Lower lobe of right lung (tissue), 2 donors: ENCODE data around the gene CLSTN2. TPM values are rescaled to one million over a fixed set of nuclear protein-coding genes. Genes with fewer than 3 reads are reported as not detected.

Experiments
- ATAC-seq, 2 donors: fragments of 200-7000 bp; cut with Tn5 transposase; one replicate each; pipeline ENCODE4 v1.9.1; 2020 to 2022; ENCODE audit warnings: mild to moderate bottlenecking in 2 of 2, moderate library complexity in 2 of 2
- DNase-seq: peaks from one replicate; pipeline ENCODE4 v3.0.0-alpha.2; 2020
- H3K27ac ChIP-seq: fragments of 200-600 bp; one replicate; pipeline ENCODE4 v1.8.0; 2022
- H3K27me3 ChIP-seq: fragments of 200-600 bp; one replicate; pipeline ENCODE4 v1.8.0; 2022; ENCODE audit warnings: low read depth
- H3K36me3 ChIP-seq: fragments of 200-600 bp; one replicate; pipeline ENCODE4 v1.8.0; 2022; ENCODE audit warnings: mild to moderate bottlenecking
- H3K4me1 ChIP-seq: fragments of 200-600 bp; one replicate; pipeline ENCODE4 v1.8.0; 2022
- H3K4me3 ChIP-seq: fragments of 200-600 bp; one replicate; pipeline ENCODE4 v1.8.0; 2022; ENCODE audit warnings: mild to moderate bottlenecking
- H3K9me3 ChIP-seq: fragments of 200-600 bp; one replicate; pipeline ENCODE4 v1.8.0; 2022
- CTCF ChIP-seq: fragments of 200-600 bp; IDR thresholded peaks from one replicate; pipeline ENCODE4 v1.8.0; 2022; ENCODE audit warnings: antibody characterized with exemption, mild to moderate bottlenecking
- intact Hi-C: fragments of 100-400 bp; cut with DNase I; formaldehyde crosslinking; loops from one replicate; pipeline ENCODE4 v1.11.0; 2022
- total RNA-seq: library from RNA; stranded (reverse); fragmentation: NEBNext Ultra II Directional; extraction: Animal tissue kit (Norgen Biotek cat#: 25700); gene quantifications from one replicate; pipeline ENCODE4 v1.2.1, GENCODE V29; 2021
- donor health status: DM: no; HTN: yes; CAD: no; lungs with severe emphysema.

Gene CLSTN2
- total RNA-seq, 1 donor from 2014 or later = 4.5 TPM

- Histone ChIP-seq H3K36me3 (no peaks in the 10 kb centered on the region), H3K4me1 (no peaks in the 10 kb centered on the region), H3K27me3 (no peaks in the 10 kb centered on the region), H3K27ac (no peak overlapping the region), H3K9me3 (no peaks in the 10 kb centered on the region), H3K4me3 (no peak overlapping the region)
- ATAC-seq = no peak
- DNase-seq = no peak
- intact Hi-C loops = no loop called here
- no peak for TF ChIP-seq CTCF
Observed at GRCh38 chr3:140233702-140234101, 298.7 kb downstream of the CLSTN2 start.

GRCh38 chr3:140234256-140234655 lies 299.3 kb downstream of the CLSTN2 start:
- H3K27me3 ChIP-seq = no peaks in the 10 kb centered on the region
- no peak overlapping the region for H3K27ac ChIP-seq
- no peaks in the 10 kb centered on the region for H3K9me3 ChIP-seq
- H3K4me3 ChIP-seq = no peak overlapping the region
- DNase-seq = no peak
- no peaks in the 10 kb centered on the region for H3K4me1 ChIP-seq
- intact Hi-C loops = no loop called here
- H3K36me3 ChIP-seq = no peaks in the 10 kb centered on the region
- ATAC-seq = no peak
- TF ChIP-seq CTCF = no peak

- Histone ChIP-seq H3K27me3 (no peaks in the 10 kb centered on the region), H3K9me3 (no peaks in the 10 kb centered on the region), H3K27ac (no peak overlapping the region), H3K4me3 (no peak overlapping the region), H3K4me1 (no peaks in the 10 kb centered on the region), H3K36me3 (no peaks in the 10 kb centered on the region)
- no peak for TF ChIP-seq CTCF
- no peak for DNase-seq
- intact Hi-C loops = no loop called here
- no peak for ATAC-seq
Observed at GRCh38 chr3:140236836-140237501, 302.0 kb downstream of the CLSTN2 start.

- Histone ChIP-seq H3K4me3 (no peak overlapping the region), H3K36me3 (no peaks in the 10 kb centered on the region), H3K27ac (no peak overlapping the region), H3K27me3 (no peaks in the 10 kb centered on the region), H3K4me1 (no peaks in the 10 kb centered on the region), H3K9me3 (no peaks in the 10 kb centered on the region)
- ATAC-seq = no peak
- no peak for DNase-seq
- intact Hi-C loops = no loop called here
- TF ChIP-seq CTCF = no peak
Observed at GRCh38 chr3:140238646-140239314, 303.8 kb downstream of the CLSTN2 start.

- Histone ChIP-seq H3K27me3 (no peaks in the 10 kb centered on the region), H3K27ac (no peak overlapping the region), H3K4me3 (no peak overlapping the region), H3K4me1 (no peaks in the 10 kb centered on the region), H3K36me3 (no peaks in the 10 kb centered on the region), H3K9me3 (no peaks in the 10 kb centered on the region)
- intact Hi-C loops = no loop called here
- no peak for DNase-seq
- no peak for TF ChIP-seq CTCF
- ATAC-seq = no peak
Observed at GRCh38 chr3:140242818-140243276, 307.9 kb downstream of the CLSTN2 start.
